Measurements from ENCODE around the gene SLC25A15. TPM values are rescaled to one million over a fixed set of nuclear protein-coding genes. Genes with fewer than 3 reads are reported as not detected.

The SLC25A15 gene
- total RNA-seq = 10 to 100 TPM in 1 of 2 donors, 1 to 10 TPM in 1; 7.7 to 11.3 TPM
- long read RNA-seq, partial matches to known transcripts = 1 of 1 reads
- long read RNA-seq, other reads (novel, unspliced or antisense) = 0 of 1 reads

- peak; percentile 85 to 89 for DNase-seq
- intact Hi-C loops (cut with DNase I, micrococcal nuclease) = no loop called here
Measured at GRCh38 chr13:40789275-40790153, at the start of gene SLC25A15. SLC25A15 (plus strand) TSS chr13:40789611; CDS start chr13:40793227, 3,616 bp downstream.

DNA sequence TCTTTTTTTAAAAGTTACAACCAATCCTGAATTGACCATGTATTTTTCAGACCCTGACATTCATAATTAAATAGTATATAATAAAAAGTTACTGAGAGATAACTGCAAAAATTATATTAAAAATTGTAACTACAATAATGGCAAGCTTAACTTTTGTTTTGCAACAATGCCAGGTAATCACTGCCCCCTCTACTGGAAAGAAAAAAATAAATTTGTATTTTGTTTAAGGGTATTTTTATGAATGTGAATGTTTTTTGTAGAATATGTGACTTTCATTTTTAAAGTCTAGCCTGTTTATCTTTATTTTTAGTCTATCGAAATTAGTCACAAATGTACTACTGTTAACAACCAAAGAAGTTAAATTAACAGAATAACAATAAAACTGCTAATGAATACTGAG is 40.1 kb upstream of the SLC25A15 start:
- intact Hi-C loops (cut with DNase I, micrococcal nuclease) = no loop called here
- DNase-seq = no peak
- ATAC-seq = no peak

More at GRCh38 chr13:40789275-40790153, at the start of gene SLC25A15:
- peak; percentile 93 for ATAC-seq

DNA sequence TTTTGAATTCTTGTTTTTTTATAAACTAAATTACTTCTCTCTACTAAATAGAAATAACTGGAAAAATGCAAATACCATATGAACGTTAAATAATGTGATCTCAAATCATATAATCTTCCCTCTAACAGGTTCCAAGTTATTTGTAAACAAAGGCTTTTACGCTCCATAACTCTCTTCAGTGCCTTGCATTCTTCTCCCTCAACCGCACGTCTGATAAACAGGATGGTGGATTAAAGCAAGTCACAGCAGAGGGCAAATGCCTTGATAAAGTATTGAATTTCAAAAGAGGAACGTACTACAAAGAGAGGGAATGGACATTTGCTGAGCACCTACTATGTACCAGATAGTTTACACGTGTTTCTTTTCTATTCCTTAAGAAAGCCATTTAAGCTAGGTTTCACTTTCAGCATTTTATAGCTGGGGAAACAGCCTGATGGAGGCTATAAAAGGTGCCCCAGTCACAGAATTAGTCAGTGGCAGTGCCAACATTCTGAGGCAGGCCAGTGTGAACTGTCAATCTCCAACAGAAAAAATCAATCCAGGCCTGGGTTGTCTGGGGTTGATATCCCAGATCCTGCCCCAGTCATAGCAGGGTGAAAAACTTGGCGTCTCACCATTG is 34.2 kb upstream of the SLC25A15 start:
- ATAC-seq = peak; percentile 99

DNA sequence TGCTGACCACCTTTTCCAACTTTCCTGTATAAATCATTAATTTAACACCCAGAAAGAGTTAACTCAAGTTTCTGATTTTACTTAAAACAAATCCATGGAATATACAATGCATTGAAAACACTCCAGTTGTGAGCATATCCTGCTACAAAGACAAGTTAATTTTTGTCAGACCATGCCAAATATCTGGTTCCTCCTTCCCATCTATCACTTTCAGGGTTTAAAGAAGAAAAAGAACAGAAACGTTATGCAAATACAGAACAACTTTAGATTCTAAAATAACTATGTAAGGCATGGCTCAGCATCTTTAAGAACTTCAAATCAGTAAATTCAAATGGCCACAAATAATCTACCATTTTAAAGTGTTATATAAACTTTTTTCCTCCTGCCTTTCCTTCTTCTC is 33.4 kb upstream of the SLC25A15 start:
- no peak for DNase-seq
- no peak for ATAC-seq

More for the DNA sequence above, 34.2 kb upstream of the SLC25A15 start:
- intact Hi-C loops (cut with DNase I, micrococcal nuclease) = no loop called here
- peak; percentile 18 to 44 for DNase-seq

GRCh38 chr13:40758811-40759210 is 30.6 kb upstream of the SLC25A15 start:
- ATAC-seq (no peak), DNase-seq (no peak)
- intact Hi-C loops (cut with DNase I, micrococcal nuclease) = no loop called here

More for the DNA sequence above, 33.4 kb upstream of the SLC25A15 start:
- intact Hi-C loops (cut with DNase I, micrococcal nuclease) = no loop called here

DNA sequence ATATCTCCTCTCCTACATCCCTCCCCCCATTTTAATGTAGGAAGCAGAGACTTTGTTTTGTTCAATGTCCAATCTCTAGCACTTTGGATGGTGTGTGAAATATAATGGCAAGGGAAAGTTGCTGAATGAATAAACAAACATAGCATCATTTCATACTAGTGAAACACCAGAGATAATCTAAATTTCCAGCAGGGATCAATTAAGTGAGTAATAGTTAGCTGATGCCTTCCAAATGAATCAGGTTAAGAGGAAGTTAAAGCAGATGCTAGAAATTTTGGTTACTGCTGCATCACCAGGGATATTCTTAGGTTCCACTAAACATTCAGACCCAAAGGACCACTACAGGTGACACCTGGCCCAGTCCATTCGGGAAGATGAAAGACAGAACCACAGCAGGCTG is 26.6 kb upstream of the SLC25A15 start:
- no peak for ATAC-seq
- no peak for DNase-seq
- intact Hi-C loops (cut with DNase I, micrococcal nuclease) = no loop called here

DNA sequence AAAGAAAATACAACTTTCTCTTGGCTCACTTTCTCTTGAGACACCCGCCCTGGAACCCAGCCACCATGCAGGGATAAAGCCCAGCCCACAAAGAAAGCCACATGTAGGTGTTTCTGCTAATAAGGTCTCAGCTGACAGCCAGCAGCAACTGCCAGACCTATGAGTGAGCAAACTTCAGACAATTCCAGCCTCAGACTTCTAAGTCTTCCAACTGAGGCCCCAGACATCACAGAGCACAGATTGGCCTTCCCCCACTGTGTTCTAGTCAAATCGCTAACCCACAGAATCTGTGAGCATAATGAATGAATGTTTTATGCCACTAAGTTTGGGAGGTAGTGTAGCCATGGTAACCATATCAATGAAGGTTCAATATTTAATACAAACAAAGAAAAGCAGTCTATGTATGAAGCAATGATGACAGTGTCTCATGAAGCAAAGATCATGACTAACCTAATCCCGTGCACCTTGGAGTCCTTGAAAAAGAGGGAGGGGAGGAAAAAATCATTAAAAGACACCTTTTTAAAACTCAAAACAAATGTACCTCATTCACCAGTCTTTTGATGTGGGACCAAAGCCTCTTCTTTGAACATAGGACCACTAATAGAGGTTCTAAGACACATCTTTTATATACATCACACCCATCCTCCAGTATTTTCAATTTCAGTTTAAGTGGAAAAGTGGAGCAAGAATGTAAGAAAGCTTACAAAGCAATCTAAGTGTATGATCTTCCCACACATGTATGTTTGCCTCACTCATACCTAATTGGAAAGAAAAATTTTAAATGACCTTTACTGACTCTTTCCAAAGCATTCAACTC is 24.6 kb upstream of the SLC25A15 start:
- intact Hi-C loops (cut with DNase I, micrococcal nuclease) = no loop called here
- ATAC-seq = peak; percentile 82

GRCh38 chr13:40765602-40766001 is 23.8 kb upstream of the SLC25A15 start:
- DNase-seq (no peak), ATAC-seq (no peak)
- intact Hi-C loops (cut with DNase I, micrococcal nuclease) = no loop called here

More for the DNA sequence above, 24.6 kb upstream of the SLC25A15 start:
- peak in 1 of 2 donors; percentile 38 for DNase-seq

- DNase-seq (no peak), ATAC-seq (no peak)
Measured at GRCh38 chr13:40769970-40770369, 19.4 kb upstream of the SLC25A15 start.

GRCh38 chr13:40770609-40770933 is 18.8 kb upstream of the SLC25A15 start:
- DNase-seq (no peak), ATAC-seq (peak; percentile 32)
- intact Hi-C loops (cut with DNase I, micrococcal nuclease) = no loop called here

More at GRCh38 chr13:40769970-40770369, 19.4 kb upstream of the SLC25A15 start:
- intact Hi-C loops (cut with DNase I, micrococcal nuclease) = no loop called here

DNA sequence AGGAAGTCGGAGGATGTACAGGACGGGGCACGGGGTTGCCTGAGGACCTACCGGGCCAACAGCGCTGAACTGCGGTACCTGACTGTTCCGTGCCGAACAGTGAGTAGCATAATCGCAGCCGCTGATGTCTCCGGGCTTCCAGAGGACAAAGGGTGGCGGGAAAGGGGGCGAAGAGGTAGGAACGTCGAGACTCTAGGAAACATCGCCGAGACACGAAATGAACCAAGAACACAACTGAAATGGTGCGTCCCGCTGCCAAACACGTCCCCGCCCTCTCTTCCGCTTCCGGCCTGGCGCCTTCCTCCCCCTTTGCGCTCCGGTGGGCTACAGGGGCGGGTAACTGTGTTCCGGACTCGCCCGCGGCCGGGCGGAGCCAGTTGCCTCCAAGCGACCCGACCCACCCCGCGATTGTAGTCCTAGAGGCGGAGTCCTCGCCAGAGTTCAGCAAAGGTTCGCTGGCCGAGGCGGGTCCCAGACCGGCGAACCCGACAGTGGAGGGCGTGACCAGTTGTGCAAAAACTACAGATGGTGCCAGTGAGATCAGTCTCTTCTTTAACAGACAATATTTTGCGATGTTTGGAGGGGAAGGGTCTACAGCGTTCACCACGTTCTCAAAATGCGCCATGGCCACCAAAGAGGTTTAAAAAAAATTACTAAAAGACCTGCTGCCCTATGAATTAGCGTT is 18.3 kb upstream of the SLC25A15 start, which contains the start of gene MRPS31:
MRPS31 (minus strand) TSS at position 257 of the 685 bp plus-strand sequence; CDS start at position 203, 54 bp downstream.
- intact Hi-C loops (cut with DNase I, micrococcal nuclease) = no loop called here
- DNase-seq = peak; percentile 96 to 97
- ATAC-seq = peak; percentile 98

GRCh38 chr13:40772765-40773473 is 16.5 kb upstream of the SLC25A15 start:
- no peak for ATAC-seq

DNA sequence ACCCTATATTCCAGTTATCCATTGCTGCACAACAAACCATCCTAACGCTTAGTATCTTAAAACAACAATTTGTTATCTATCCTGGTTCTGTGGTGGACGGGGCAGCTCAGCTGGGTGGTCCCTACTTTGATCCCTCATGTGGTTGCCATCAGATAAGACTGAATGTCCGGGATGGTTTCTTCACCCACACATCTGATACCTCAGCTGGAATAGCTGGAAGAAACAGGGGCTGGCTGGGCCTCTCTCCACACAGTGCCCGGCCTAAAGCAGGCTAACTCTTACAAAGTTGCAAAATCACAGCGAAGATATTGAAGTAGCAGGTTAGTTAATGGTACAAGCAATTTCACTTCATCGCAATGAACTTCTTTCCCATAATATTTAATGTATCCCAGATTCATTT is 14.7 kb upstream of the SLC25A15 start:
- intact Hi-C loops (cut with DNase I, micrococcal nuclease) = no loop called here
- DNase-seq = no peak
- no peak for ATAC-seq

More at GRCh38 chr13:40772765-40773473, 16.5 kb upstream of the SLC25A15 start:
- intact Hi-C loops (cut with DNase I, micrococcal nuclease) = no loop called here
- no peak for DNase-seq

DNA sequence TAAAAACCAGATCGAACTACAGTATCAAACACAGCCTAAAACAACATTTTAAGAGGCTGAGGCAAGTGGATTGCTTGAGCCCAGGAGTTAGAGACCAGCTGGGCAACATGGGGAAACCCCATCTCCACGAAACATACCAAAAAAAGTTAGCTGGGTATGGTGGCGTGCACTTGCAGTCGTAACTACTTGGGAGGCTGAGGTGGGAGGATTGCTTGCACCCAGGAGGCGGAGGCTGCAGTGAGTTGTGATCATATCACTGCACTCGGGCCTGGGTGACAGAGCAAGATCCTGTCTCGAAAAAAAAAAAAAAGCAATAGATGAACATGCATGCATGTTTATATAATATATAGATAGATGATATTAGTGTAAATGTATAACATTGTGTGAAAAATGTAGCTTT is 13.2 kb upstream of the SLC25A15 start:
- intact Hi-C loops (cut with DNase I, micrococcal nuclease) = no loop called here
- ATAC-seq (no peak), DNase-seq (no peak)

- ATAC-seq = peak; percentile 21
- peak; percentile 36 to 45 for DNase-seq
Measured at GRCh38 chr13:40776681-40777165, 12.7 kb upstream of the SLC25A15 start.

GRCh38 chr13:40777166-40777808 is 12.1 kb upstream of the SLC25A15 start:
- intact Hi-C loops (cut with DNase I, micrococcal nuclease) = no loop called here
- ATAC-seq = peak; percentile 88
- peak in 1 of 2 donors; percentile 38 for DNase-seq

More at GRCh38 chr13:40776681-40777165, 12.7 kb upstream of the SLC25A15 start:
- intact Hi-C loops (cut with DNase I, micrococcal nuclease) = no loop called here

DNA sequence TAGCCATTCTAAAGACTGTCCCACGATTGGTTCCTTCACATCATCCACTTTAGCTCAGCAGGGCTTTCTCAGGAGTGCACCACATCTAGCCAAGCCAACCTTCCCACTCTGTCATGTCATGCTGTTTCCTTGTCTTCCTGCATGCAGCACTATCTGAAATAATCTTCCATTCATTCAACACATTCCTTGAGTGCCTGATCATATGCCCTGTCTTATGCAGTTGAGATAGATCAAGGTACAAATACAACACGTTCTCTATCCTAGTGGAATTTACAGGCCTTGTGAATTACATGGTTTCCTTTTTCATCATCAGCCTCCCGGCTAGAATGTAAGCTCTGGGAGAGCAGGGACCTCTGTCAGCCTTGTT is 11.6 kb upstream of the SLC25A15 start:
- no peak for DNase-seq
- intact Hi-C loops (cut with DNase I, micrococcal nuclease) = no loop called here
- peak; percentile 14 for ATAC-seq

Data from left colon (tissue), 2 donors.